DMS114 treated with DMSO at 0.1 percent for 48 hours (cell line): Measurements from ENCODE around the gene ZNF469.
"Not testable (repeated sequence)": the region's sequence is repeated elsewhere in the genome, so short reads cannot be mapped to it uniquely, and the experiment has no call there.

Experiments
- DNase-seq: peaks from one replicate; lab custom pipeline; 2025; ENCODE audit not compliant: unreplicated experiment; lab: John Stamatoyannopoulos, UW

Gene ZNF469

DNA sequence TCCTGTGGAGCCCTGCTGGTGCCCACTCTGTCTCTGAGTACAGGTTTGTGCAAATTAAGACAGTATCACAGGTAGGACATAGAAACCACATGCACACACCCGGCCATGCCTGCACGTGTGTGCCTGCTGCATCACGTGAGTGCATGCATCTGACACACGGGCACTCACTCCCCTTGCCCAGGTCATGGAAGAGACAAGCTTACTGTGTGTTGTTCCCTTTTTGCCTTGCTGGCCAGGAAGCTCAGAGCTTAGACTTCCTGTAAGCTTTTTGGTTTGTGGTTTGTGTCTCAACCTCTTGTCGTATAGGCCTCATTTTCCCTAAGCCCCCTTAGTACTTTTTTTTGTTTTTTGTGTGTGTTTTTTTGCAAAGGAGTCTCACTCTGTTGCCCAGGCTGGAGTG lies 25.0 kb downstream of the ZNF469 start:
- DNase-seq = no peak

DNA sequence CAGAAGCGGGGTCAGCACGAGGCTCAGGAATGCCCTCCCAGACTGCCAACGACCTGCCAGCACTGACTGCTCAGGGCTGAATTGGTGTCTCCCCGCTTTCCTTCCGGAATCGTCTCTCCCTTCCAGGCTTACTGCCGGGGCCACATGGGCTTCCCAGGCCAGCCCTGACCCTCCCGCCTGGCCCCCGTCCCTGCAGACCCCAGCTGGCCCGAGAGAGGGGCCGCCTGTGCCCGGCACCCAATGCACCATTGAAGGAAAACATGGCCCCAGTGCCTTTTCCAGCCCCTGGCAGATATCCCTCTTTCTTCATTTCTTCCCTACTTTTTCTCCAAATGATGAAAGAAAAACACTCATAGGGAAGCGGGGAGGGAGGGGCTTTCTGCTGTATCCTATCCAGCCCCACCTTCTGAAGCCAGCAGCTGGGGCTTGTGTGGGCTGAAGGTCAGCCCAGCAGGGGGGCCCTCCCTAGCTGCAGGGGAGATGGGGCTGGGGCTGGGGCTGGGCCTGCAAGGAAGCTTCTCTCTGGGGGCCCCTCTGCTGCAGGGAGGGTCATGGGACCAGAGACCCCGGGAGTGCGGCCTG lies 25.9 kb downstream of the ZNF469 start:
- no peak for DNase-seq

DNA sequence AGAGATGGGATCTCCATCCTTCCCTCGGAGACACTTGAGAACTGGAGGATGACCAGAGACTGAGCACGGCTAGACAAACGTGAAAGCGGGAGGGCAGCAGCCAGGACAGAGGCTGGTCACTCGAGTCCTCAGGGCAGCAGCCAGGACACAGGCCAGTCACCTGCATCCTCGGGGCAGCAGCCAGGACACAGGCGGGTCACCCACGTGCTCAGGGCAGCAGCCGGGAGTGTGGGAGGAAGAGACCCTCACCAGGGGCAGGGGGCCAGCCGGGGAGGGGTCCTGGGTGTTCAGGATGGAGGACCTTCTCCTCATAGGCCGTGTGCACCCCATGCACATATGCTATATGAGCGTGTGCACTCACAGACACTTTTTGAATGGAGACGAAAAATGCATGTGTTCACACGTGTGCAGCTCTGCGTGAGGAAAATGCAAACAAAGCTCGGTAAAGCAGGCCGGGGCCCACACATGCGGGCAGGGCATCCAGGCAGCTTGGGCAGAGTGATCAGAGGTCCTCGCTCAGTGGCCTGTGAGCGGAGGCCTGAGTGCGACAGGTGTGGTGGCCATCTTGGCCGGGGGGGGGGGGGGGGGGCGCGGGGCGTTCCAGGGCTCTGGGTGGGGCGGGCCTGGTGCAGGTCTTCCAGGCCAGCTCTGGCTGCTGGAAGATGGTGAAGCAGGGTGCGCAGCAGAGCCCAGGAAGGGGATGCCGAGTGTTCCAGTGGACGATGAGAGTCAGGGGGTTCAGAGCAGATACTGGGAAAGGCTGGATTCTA lies 26.7 kb downstream of the ZNF469 start:
- no peak for DNase-seq

- not testable (repeated sequence) for DNase-seq
Observed at GRCh38 chr16:88410297-88410968, 27.7 kb downstream of the ZNF469 start.

- no peak for DNase-seq
Observed at GRCh38 chr16:88411951-88412576, 29.3 kb downstream of the ZNF469 start.

GRCh38 chr16:88412766-88413165 lies 30.0 kb downstream of the ZNF469 start:
- no peak for DNase-seq

GRCh38 chr16:88413231-88413630 lies 30.5 kb downstream of the ZNF469 start:
- DNase-seq = no peak

DNA sequence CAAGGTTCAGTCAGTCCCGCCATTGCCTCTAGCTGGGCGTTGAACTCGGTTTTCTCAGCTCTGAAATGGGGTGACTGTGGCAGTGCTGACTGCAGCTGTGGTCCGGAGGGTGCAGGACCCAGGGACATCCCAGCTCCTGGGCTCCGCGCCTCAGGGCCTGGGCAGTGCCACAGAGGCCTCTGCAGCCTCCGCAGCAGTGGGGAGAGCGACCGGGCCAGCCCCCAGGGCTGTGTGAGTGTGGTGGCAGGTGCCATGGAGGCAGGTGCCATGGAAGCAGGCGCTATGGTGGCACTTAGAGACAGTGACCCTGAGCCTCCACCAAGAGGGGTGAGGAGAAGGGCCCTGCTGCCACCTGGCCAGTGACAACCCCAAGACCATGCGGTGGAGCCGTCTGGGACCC lies 30.9 kb downstream of the ZNF469 start:
- no peak for DNase-seq

DNA sequence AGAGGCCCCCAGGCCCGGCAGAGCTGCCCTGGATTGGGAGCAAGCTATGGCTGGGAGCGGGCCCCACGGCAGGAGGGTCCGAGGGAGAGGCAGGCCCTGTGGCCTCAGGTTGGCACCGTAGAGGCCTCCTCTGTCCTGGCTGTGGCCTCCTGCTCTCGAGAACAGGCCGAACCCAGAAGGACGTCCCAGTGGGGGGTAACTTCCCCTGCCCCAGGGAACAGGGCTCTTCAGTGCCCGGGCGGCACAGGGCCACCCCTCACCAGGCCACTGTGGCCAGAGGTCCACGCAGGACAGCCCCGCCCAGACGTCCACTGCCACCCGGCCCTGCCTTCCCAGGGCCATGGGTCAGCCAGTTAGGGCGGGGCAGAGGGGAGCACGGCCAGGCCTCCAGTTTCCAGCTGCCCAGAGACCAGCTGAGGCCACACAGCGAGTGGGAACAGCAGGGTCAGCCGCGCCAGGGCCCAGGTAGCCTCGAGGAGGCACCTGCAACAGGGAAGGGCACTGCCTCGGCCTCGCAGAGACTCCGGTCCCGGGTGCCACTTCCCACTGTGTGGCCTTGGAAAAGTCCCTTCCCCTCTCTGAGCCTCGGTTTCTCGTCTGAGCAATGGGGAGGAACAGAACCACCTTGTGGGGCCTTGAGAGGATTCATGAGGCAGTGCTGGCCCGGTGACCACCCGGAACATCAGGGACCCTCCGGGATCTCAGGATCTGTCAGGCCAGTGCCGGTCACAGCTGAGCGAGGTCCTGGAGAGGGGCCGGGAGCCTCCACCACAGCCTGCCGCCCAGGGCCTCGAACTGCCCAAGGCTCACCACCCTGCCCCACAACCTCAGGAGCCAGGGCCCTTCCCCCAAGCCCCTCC lies 32.0 kb downstream of the ZNF469 start:
- DNase-seq = no peak

GRCh38 chr16:88415381-88415705 lies 32.6 kb downstream of the ZNF469 start:
- DNase-seq = no peak

GRCh38 chr16:88415713-88416323 lies 33.1 kb downstream of the ZNF469 start:
- no peak for DNase-seq

DNA sequence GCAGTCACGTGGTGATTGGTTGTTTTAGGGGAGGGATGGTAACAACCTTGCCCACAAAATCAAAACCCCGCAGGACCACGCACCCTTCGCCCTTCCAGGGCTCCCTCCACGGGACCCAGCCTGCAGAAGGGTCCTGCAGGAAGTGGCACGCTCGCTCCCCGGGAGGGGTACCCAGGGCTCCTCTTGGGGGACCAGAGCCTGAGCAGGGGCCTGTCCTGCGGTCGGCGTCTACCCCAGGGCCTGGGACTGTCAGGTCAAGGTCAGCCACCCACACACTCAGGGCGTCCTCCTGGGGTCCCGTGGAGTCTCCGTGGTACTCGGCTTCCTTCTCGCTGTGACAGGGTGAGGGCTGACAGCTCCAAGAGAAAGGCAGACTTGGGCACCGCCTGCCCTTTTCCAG lies 33.9 kb downstream of the ZNF469 start:
- no peak for DNase-seq

DNA sequence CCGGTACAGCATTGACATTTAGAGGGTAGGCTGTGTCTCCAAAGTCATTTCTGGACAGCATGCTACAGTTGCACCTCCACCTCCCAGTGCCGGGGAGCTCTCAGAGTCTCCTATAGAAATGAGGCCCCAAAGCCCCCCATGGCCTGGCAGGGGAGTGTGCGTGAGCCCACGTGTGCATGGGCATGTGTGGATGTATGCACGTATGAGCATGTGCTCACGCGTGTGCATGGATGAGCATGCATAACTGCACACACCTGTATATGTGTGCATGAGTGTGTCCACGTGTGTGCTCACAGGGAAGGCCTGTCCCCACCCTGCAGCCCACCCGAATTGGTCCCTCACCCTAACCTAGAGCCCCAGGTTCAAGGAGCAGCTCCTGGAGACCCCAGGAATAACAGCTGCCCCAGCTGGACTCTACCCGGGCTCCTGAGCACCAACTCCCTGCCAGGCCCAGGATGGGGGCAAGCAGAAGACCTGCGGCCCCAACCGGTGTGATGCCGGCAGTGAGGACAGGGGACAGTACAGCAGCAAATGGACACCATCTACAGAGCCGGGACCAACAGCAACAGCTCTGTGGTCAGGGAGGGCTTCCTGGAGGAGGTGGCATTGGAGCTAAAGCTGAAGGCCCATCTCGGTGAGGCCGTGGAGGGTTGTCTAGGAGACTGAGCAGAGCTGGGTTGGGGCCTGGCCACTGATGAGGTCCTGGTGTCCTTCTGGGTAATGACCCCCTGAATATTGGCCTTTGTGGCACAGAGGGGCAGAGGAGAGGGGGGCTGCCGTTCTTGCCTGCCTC lies 35.1 kb downstream of the ZNF469 start:
- DNase-seq = no peak

- DNase-seq = no peak
Observed at GRCh38 chr16:88418869-88419268, 36.1 kb downstream of the ZNF469 start.

- no peak for DNase-seq
Observed at GRCh38 chr16:88419790-88420189, 37.0 kb downstream of the ZNF469 start.

DNA sequence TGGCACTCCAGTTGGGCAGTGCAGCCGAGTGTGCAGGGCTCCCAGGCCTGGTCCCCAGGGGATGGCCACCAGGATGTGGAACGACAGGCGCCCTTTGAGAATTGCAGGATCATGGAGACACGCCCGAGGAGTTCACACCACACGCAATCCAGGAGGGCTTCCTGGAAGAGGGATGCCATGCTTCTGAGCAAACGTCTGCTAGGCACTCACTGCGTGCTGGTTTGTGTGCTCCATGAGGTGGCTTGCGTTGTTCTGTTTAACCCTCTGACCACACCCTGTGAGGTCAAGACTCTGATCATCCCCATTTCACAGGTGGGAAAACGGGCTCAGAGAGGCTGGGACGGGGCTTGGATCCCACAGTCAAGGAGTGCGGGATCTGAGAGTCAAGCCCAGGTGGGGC lies 37.7 kb downstream of the ZNF469 start:
- no peak for DNase-seq

DNA sequence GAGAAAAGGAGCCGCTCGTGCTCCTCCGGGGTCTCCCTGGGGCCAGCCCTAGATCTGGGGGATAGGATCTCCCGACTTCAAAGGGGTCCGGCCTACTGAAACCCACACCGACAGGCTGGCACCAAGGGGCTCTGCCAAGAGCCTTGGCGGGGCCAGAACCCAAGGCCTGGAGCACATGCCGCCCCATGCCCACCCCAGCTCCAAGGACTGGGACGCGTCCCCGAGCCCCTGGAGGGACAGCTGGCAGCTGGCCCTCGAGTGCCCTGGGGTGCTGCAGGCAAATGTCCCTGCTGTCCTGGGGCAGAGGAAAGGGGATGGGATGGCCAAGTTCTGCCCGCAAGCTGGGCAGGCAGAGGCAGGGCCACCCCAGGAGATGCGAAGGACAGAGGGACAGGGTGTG lies 38.5 kb downstream of the ZNF469 start:
- DNase-seq = no peak

DNA sequence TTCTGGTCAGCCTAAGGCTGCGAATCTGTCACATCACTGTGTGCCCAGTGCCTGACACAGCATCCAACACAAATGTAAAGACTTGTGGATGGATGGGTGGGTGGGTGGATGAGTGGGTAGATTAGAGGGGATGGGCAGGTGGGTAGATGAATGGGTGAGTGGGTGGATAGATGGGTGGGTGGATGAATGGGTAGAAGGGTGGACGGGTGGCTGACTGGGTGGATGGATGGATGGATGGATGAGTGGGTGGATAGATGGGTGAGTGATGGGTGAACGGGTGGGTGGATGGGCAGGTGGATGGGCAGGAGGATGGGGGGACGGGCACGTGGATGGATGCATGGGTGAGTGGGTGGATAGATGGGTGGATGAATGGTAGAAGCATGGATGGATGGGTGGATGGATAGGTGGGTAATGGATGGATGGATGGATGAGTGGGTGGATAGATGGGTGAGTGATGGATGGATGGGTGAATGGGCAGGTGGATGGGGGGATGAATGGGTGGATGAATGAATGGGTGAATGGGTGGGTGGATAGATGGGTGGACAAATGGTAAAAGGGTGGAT lies 39.2 kb downstream of the ZNF469 start:
- DNase-seq = no peak

GRCh38 chr16:88422733-88423447 lies 40.1 kb downstream of the ZNF469 start:
- DNase-seq = no peak
